GM19467 (cell line): Measurements from ENCODE around the gene GOLGA8B.
"Not testable (repeated sequence)": the region's sequence is repeated elsewhere in the genome, so short reads cannot be mapped to it uniquely, and the experiment has no call there.

Source experiments
- ATAC-seq: cut with Tn5 transposase; IDR thresholded peaks from one replicate; pipeline ENCODE4 v1.9.1; 2021; ENCODE audit warnings: mild to moderate bottlenecking, moderate library complexity; ENCODE audit not compliant: unreplicated experiment

The GOLGA8B gene

DNA sequence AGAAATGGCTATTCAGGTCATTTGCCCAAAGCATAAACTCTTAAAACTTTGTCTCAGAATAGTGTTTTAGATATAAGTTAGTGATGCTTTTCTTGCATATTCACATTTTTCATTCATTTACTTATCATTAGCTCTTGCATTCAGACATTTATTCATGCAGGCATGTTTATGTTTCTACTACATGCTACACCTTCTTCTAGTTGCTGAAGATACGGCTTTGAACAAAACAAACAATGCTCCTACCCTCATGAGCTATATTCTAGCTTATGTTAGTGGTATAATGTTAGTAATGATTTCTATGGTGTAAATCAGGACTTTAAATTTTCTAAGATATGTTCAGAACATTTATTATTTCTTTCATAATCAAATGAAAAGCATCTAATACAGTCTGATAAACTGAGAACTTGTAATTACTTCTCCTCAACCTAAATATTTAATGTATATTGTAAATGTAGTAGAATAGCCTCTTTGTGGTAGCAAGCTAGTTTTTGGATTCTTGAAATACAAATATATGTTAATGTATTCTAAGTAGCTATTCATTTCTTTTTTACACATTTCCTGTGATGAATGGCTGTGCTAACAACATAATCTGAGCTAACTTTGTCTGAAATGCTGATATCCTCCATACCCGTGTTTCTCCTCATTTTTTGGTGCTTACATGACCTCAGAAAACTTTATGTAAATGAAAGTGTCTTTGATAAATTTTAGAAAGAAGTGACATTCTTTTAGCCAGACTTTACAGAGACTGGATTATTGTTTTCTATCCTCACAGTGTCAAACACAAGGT lies 15.5 kb upstream of the GOLGA8B start:
- ATAC-seq, result no peak

DNA sequence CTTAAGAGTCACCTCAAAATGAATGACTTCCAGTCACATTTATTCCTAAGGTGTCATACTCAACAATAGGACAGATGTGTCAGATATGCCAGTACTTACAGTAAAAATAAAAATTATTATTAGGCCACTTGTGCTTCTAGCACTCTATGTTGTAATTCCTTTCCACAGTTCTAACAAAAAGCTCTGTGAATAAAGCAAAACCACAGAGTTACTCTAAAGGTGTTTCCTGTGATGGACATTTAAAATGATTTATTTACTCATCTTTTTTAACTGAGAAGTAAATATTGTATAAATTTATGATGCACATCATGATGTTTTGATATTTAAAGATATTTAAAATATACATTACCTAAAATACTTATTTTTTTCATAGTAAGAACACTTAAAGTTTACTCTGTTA lies 13.9 kb upstream of the GOLGA8B start:
- ATAC-seq, result no peak

DNA sequence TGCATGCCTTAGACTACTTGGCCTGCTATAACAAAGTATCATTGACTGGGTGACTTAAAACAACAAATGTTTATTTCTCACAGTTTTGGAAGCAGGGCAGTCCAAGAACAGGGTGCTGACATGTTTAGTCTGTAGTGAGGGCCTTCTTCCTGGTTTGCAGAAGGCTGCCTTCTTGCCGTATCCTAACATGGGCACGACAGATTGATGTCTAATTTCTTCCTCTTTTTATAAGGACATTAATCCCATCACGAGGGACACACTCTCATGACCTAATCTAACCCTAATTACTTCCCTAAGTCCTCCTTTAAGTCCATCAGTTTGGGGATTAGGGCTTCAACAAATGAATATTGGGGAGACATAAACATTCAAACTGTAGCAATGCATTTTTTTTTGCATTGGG lies 10.9 kb upstream of the GOLGA8B start:
- no peak for ATAC-seq

DNA sequence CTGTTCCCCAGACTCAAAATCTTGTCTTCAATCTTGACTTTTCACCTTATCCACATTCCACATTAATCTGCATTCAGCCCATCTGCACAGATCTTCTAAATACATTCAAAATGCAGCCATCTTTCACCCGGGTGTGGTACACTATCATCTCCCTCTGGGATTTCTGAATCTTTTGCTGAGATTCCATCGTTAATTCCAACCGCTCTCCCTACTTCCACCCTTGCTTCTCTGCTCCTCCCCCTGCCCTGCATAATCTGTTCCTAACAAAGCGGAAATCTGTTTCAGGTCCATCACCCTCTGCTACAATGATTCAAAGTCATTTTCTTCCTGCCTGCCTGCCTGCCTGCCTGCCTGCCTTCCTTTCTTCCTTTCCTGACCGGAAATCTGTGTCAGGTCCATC lies 7.9 kb upstream of the GOLGA8B start:
- no peak for ATAC-seq

DNA sequence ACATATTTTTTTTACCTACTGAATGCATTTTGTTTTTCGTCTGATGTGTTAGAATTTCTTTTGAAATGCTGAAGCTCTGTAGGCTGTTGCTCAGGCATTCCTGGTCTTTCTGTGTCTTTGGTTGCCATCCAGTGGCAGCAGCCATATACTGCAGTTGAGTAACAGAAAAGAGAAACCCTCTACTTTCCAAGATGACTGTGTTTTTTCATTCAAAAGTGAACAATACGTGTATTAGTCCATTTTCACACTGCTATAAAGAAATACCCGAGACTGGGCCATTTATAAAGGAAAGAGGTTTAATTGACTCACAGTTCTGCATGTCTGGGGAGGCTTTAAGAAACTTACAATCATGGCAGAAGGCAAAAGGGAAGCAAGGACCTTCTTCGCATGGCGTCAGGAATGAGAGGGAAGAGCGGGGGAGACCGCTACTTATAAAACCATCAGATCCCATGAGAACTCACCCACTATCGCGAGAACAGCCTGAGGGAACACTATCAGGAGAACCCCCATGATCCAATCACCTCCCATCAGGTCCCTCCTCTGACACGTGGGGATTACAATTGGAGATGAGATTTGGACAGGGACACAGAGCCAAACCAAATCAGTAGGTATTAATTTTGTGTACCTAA lies 4.7 kb upstream of the GOLGA8B start:
- peak; percentile 49 for ATAC-seq

DNA sequence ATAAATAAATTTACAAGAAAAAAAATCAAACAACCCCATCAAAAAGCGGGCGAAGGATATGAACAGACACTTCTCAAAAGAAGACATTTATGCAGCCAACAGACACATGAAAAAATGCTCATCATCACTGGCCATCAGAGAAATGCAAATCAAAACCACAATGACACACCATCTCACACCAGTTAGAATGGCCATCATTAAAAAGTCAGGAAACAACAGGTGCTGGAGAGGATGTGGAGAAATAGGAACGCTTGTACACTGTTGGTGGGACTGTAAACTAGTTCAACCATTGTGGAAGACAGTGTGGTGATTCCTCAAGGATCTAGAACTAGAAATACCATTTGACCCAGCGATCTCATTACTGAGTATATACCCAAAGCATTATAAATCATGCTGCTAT lies 2.5 kb upstream of the GOLGA8B start:
- not testable (repeated sequence) for ATAC-seq

DNA sequence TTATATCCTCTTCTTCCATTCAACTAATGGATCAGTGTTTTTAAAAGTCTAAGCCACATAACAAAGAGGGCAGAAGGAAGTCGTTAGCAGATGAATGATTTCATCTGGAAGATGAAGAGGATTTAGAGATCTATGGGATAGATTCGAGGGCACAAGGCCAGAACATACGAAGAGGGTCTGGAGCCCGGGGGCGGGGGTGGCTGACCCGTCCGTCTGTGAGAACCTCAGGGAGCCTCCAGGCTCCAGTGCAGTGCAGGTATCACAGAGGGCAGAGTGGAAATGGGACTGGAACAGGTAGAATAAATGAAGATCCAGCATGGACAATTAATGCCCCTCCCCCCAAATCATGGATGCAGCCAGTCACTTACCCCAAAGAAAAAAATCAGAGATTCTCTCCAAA lies 1.5 kb upstream of the GOLGA8B start:
- no peak for ATAC-seq

DNA sequence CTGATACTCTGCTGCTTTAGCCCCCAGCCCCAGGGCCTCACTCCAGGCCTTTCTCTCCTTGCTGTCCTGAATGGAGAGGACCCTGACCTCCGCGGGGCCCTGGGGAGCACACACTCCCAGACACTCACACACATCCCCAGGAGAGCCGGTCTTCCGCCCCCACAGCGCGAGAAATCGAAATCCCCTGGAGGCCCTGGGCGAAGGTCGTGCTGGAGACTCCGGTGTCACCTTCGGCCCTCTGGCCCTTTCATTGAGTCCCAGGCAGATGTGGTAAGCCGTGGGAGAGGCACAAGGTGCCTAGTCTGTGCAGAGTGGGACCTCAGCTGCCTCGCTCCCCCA lies 848 bp upstream of the GOLGA8B start:
- ATAC-seq, result no peak

DNA sequence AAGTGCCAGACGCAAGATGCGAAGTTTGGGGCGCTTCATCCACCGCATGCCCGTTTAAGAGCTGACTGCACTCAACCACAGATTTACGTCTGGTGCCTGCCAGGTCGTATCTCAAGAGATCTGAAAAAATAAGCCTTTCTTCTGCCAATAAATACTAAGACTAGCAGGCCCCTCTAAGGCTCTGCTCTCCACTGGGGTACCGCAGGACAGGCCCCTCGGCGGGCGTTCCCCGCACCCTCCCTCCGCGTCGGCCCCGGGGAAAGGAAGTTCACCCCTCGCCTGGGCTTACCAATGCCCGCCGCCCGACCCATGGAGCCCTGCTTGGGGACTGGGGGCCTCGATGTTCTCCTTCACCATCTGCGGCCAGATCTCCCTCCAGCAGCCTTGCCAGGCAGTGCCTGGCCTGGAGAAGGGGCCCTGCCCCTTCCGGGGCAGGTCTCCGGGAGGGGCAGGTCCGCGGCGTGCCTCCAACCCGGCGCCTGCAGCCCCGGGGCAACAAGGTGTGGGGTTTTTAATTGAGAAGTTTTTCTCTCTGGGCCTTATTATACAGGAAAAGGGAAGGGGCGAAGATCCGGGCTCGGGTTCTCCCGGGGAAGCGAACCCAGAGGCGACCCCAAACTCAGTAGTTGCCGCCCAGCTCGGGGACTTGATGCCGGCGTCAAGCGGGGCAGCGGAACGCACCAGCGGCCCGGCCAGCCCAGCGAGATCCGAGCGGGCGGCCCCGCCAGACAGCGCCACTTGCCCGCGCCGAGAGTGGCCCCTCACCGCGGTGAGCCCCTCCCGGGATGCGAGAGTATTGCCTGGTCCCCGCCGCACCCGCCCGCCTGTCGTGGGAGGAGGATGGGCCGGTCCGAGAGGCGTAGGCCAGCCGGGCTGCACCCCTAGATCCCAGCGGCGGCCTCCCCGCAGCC lies 735 bp downstream of the GOLGA8B start:
- ATAC-seq, result peak; percentile 53

DNA sequence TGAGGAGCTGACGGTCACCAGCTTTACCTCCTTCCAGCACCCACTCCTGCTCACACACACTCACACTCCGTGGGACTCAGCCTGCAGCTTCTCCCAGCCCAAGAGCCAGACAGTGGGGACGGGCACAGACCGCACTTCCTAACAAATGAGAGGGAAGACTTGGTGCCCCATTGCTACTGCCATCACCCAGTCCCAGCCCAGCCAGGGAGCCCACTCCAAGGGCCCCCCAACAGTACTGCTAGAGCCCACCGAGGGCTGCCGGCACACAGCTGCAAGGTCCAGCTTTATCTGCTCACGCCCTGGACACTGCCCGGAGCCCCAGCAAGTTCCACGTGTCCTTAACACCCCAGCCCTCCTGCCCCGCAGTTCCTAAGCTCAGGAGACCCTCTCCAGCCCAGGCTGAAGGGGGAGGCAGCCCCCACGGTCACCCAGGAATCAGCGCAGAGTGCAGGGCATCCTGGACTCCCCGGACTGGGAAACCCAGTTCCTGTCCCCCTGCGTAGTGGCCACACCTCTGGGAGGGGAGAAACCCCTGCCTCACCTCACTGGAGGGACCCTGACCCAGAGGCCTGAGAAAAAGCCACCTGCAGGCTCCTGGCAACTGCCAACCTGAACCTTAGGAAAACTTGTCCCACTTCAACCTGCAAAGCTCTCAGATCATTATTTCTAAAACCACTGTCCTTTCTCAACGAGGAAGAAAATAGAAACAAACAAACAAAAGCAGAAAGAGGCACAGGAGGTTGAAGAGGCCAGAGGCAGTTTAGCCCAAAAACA lies 1.6 kb downstream of the GOLGA8B start:
- ATAC-seq, result not testable (repeated sequence)

DNA sequence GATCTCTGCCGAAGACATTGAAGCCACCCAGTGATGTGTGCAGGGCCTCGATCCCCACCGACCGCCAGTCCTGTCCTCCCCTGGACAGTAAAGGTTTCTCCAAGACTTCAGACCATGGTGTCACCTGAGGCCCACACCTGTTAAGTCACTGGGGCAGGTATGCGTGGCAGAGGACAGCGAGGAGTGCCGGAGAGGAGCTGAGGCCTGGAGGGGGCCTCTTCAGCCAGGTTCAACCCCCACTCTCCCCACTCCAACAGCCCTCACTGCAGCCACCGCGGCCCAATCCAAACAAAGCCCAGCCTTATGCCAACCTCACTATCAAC lies 2.4 kb downstream of the GOLGA8B start:
- ATAC-seq, result no peak

DNA sequence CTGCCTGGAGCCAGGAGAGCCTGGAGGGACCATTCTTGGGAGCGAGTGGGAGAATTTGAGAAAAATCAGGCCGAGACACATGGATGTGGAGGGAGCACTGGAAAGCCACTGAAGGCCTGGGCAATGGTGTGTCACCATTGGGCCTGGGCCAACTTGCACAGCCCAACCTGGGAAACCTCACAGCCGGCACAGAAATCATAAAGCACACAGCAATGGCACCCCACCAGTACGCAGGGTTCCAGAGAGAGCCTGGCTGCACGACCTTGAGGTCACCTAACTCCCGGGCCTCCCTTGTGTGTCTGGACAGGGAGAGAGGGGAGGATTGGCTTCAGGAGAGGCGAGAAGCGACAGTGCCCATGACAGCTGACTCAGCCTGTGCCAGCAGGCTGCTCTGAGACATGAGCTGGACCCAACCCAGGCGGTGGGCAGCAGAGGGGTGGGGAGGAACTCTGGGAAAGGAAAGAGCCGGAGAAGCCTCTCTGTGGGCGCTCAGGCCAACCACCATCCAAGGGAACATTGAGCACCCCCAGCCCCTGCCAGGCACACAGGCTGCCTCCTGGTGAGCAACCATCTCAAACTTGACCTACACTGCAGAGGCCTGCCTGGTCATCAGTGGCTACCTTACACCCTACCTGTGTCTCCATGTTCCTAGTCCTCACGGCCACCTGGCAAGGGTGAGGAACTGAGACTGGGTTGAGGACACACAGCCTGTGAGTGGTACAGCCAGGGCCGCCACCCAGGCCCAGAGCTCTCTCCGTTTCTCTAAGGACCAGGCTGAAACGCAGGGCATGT lies 3.0 kb downstream of the GOLGA8B start:
- ATAC-seq, result not testable (repeated sequence)

DNA sequence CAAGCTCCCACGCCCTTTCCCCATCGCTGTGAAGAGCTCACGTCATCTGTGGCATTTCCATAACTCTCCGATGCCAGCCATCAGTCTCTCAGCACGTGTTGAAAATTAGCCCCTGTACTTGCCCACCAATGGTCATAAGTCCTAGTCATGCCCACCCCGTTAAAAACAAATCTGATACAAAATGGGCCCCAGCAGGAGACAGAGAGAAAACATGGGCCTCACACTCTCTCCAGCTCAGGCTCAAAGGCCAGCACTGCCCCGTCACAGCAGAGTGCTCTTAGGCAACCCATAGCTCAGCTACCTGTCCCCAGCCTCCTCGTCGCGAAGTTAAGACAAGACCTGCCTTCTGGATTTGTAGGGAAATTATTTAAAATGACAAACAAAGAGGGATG lies 5.2 kb downstream of the GOLGA8B start:
- no peak for ATAC-seq

DNA sequence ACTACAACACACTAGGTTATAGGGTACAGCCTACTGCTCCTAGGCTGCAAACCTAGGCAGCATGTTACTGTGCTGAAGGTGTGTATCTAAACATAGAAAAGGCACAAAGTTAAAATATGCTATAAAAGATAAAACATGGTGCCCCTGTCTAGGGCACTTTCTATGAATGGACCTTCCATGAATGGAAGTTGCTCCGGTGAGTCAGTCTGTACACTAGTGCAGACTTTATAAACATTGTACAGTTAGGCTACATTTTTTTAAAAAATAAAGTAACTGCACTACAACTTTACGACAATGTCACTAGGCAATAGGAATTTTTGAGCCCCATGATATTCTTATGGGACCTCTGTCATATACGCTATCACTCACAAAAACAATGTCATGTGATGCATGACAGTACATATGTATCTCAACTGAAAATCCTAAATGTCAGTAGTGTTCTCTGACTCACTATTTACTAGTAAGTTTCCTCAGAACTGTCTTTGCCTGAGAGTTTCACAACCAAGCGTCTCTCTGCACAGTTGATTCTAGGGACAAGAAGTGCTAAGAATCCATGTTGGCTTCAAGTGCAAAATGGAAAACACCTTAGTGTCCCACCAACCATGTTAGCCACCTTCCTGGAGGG lies 5.7 kb downstream of the GOLGA8B start:
- ATAC-seq, result not testable (repeated sequence)

DNA sequence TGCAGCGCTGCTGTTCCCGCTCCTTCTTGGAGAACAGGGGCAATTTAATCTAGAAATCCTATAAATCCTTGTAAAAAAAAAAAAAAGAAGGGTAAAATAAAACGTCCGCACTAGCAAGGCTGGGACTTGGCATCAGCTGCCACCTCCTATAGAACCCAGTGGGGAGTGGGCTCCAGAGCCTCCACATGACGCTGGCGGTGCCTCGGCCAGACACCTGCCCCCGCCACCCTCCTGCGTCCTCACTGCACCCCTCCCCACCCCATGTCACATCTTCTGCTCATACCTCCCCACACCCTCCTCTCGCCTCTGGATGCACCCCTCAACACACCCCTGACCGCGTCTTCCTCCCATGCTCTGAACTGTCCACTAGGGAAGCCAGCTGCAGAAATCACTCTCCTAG lies 8.4 kb downstream of the GOLGA8B start:
- not testable (repeated sequence) for ATAC-seq

DNA sequence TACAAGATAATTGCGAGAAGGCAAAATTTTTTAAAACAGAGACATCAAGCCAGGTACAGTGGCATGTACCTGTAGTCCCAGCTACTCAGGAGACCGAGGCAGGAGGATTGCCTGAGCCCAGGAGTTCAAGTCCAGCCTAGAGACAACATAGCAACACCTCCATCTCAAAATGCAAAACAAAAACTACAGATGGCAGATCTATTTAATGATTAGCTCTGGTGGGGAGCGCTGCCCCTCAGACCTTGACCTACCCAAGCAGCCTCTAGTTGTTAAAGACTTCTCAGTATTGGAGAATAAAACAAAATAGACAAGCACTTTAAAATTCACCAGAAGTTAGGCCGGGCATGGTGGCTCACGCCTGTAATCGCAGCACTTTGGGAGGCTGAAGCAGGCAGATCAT lies 10.5 kb downstream of the GOLGA8B start:
- ATAC-seq, result not testable (repeated sequence)

DNA sequence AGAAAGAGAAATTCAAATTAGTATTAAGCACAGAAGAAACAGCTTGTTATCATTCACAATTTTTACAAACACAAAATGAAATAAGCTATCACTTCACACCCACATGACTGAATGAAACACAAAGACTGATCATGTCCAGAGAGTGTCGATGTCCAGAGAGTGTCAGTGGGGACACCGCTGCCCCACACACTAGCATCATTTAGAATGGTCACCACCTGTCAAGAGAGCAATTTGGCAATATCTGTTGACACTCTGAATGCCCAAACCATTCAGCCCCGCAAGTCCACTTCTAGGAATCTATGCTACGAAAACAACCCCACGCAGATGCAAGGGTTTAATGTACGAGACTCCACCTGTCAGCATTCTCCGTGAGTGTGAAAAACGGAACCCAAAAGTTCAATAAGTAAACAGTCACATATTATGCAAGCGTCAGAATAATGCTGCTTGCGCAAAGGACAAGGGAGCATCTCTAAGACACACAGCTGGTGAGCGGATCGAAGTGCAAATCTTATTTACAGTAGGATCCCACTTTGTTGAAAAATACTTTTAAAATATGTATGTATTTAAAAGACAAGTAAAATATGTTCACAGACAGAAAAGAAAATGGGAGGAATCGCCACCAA lies 11.3 kb downstream of the GOLGA8B start:
- not testable (repeated sequence) for ATAC-seq

DNA sequence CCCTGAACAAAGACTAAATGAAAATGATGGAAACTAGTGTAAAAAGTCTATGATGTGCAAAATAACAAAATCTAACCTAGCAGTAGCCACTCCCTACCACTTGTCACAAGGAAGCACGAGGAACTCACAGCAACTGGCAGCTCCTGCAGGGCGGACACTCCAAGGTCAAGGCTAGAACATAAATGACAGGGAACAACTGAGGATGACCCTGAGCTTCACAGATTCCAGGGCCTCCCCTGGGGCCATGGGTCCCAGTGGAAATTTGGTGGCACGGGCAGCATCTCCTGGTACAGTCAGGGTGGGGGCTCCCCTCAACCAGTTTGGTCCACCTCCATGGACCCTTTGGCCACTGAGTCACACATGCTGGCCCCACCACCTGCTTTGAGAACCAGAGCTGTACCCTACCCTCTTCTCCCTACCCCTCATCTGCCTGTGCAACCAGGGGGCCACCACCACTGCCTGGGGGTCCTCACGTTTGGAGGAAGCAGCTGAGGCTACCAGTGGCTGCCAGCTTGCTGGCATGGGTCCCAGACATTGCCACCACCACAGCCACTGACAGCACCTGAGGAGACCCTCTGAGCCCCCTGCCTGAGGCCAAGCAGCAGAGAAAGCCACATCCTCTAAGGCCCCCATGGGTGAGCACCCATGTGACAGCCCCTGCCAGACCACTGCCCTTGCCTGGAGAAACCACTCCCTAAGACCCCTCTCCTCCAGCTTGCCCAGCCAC lies 13.6 kb downstream of the GOLGA8B start:
- not testable (repeated sequence) for ATAC-seq

DNA sequence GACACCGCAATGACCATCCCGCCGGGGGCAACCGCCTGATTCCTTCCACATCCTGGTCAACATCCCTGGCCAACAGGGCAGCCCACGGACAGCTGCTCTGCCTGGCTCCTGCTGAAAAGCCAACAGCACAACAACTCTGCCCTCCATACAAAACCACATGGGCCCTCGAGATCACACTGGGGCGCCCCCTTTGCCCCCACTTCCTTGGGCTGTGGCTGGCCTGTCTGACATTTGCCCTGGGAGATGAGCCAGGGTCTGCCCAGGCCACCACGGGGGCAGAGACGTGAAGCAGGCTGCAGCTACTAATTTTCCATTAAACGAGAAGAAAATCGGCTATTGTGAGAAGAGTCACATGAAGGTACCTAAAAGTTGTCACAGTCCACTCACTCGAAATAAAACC lies 16.3 kb downstream of the GOLGA8B start:
- ATAC-seq, result not testable (repeated sequence)
